OCI-LY1 (cell line): ENCODE data around the gene C20orf96.

Experiments
- CTCF ChIP-seq: fragments of 200-600 bp; sonication (generic), shearing (Covaris generic); IDR thresholded peaks from 2 replicates; pipeline ENCODE4 v1.5.1; 2017; ENCODE audit warnings: mild to moderate bottlenecking, antibody characterized with exemption, low read length, moderate library complexity, mixed read lengths
- EZH2 ChIP-seq: fragments of 200-600 bp; sonication (generic), shearing (Covaris generic); IDR thresholded peaks from 2 replicates; pipeline ENCODE4 v1.8.0; 2017; ENCODE audit warnings: borderline replicate concordance, mixed run types, mild to moderate bottlenecking, antibody characterized with exemption, low read length, moderate library complexity, mixed read lengths

- TF ChIP-seq CTCF (no peak), EZH2 (no peak)
These were observed 22.3 kb upstream of the C20orf96 start for GRCh38 chr20:312866-313265.
